Calu3 (cell line): Measurements from ENCODE around the gene ARHGAP26. TPM values are rescaled to one million over a fixed set of nuclear protein-coding genes. Genes with fewer than 3 reads are reported as not detected.

Experiments
- BruUV-seq: library from RNA; stranded (reverse); fragments of 400-500 nt; replicated peaks from 2 replicates; lab custom pipeline; 2021; lab: Mats Ljungman, UMichigan
- CTCF ChIA-PET: fragments of 300-600 bp; sonication (Branson Sonifier 250); formaldehyde crosslinking; loops from one replicate; lab custom pipeline; 2022; ENCODE audit warnings: antibody characterized with exemption; lab: Charles Lee
- DNase-seq: peaks from one replicate; pipeline ENCODE4 v3.0.0; 2022
- H3K27ac Mint-ChIP-seq: one replicate; pipeline ENCODE4 v1.8.0; 2022; ENCODE audit warnings: mixed read lengths; ENCODE audit not compliant: unreplicated experiment
- H3K27me3 Mint-ChIP-seq: one replicate; pipeline ENCODE4 v1.8.0; 2022; ENCODE audit warnings: mixed read lengths; ENCODE audit not compliant: unreplicated experiment
- H3K36me3 Mint-ChIP-seq: one replicate; pipeline ENCODE4 v1.8.0; 2022; ENCODE audit warnings: mild to moderate bottlenecking, moderate library complexity, mixed read lengths; ENCODE audit not compliant: insufficient read depth, unreplicated experiment
- H3K4me1 Mint-ChIP-seq: one replicate; pipeline ENCODE4 v1.8.0; 2022; ENCODE audit warnings: mild to moderate bottlenecking, low read depth, mixed read lengths; ENCODE audit not compliant: unreplicated experiment
- H3K4me3 Mint-ChIP-seq: one replicate; pipeline ENCODE4 v1.8.0; 2022; ENCODE audit warnings: mild to moderate bottlenecking, low read depth, moderate library complexity, mixed read lengths; ENCODE audit not compliant: unreplicated experiment
- H3K9me3 Mint-ChIP-seq: one replicate; pipeline ENCODE4 v1.8.0; 2022; ENCODE audit warnings: low read depth, mixed read lengths; ENCODE audit not compliant: unreplicated experiment
- intact Hi-C: fragments of 100-400 bp; cut with micrococcal nuclease; formaldehyde crosslinking; loops from one replicate; pipeline ENCODE4 v1.10.0; 2022; ENCODE audit not compliant: unreplicated experiment
- total RNA-seq: library from RNA; stranded (reverse); gene quantifications from 2 replicates; pipeline ENCODE4 v1.2.3, GENCODE V29; 2022
- TF ChIP-seq, protein P1 (sequence below): fragments of 200-600 bp; IDR thresholded peaks from one replicate; pipeline ENCODE4 v1.8.0; 2022; ENCODE audit warnings: antibody characterized with exemption; ENCODE audit not compliant: unreplicated experiment

ARHGAP26 gene
- total RNA-seq, 1 experiment from 2014 or later: 118 TPM

DNA sequence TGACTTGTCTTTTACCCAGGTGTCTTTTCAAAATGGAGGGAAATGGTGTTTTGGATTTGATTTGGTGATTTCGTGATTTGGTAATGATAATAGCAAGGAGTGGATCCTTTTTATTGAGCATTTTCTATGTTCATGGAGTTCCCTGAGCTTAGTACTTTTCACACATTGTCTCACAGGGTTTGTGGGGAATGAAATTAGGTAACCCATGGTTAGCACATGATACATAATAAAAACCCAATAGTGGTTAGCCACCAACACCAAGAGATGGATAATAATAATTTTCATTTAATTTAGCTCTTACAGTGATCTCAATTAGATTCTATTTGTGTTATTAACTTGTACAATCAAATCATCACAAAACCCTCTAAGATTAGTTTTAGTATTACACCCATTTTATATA, 65.4 kb downstream of the ARHGAP26 start:
- no peak overlapping the region for H3K4me3 Mint-ChIP-seq
- DNase-seq: no peak
- H3K36me3 Mint-ChIP-seq: peaks cover 13% of the 10 kb centered on the region
- intact Hi-C loops: no loop called here
- CTCF ChIA-PET: no interaction called here
- peaks cover 97% of the 10 kb centered on the region for H3K4me1 Mint-ChIP-seq
- peaks cover 4% of the 10 kb centered on the region for H3K9me3 Mint-ChIP-seq
- BruUV-seq: no TSS peak
- H3K27me3 Mint-ChIP-seq: no peaks in the 10 kb centered on the region
- TF ChIP-seq, protein P1, sequence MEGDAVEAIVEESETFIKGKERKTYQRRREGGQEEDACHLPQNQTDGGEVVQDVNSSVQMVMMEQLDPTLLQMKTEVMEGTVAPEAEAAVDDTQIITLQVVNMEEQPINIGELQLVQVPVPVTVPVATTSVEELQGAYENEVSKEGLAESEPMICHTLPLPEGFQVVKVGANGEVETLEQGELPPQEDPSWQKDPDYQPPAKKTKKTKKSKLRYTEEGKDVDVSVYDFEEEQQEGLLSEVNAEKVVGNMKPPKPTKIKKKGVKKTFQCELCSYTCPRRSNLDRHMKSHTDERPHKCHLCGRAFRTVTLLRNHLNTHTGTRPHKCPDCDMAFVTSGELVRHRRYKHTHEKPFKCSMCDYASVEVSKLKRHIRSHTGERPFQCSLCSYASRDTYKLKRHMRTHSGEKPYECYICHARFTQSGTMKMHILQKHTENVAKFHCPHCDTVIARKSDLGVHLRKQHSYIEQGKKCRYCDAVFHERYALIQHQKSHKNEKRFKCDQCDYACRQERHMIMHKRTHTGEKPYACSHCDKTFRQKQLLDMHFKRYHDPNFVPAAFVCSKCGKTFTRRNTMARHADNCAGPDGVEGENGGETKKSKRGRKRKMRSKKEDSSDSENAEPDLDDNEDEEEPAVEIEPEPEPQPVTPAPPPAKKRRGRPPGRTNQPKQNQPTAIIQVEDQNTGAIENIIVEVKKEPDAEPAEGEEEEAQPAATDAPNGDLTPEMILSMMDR: no peak
- no peak overlapping the region for H3K27ac Mint-ChIP-seq

DNA sequence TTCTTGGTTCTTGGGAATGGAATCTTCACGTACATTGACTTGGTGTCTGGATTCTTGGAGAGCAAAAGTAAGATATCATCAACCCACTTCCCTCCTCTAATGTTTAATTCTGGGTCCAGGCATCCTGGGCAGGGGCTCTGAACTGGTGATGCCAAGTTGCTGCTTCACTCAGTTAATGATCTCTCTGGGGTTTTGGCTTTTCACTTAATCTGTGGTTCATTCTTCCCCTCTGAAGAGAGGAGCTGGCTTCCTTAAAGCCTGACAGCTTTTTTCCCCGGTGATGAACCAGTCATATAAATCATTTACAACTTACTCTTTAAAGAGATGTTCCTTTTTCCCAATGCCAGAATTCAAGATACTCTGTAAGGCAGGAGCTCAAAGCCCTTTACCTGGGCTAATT, 65.9 kb downstream of the ARHGAP26 start:
- H3K27me3 Mint-ChIP-seq: no peaks in the 10 kb centered on the region
- intact Hi-C loops: no loop called here
- no TSS peak for BruUV-seq
- H3K27ac Mint-ChIP-seq: no peak overlapping the region
- H3K9me3 Mint-ChIP-seq: peaks cover 4% of the 10 kb centered on the region
- peaks cover 13% of the 10 kb centered on the region for H3K36me3 Mint-ChIP-seq
- no peak overlapping the region for H3K4me3 Mint-ChIP-seq
- peaks cover 97% of the 10 kb centered on the region for H3K4me1 Mint-ChIP-seq
- TF ChIP-seq, protein P1: no peak
- DNase-seq: no peak
- CTCF ChIA-PET: interaction anchor here (1.0 kb wide), 1 partner anchor 24 kb away, joined by 3 read pairs; no protein-coding TSS in a partner anchor

DNA sequence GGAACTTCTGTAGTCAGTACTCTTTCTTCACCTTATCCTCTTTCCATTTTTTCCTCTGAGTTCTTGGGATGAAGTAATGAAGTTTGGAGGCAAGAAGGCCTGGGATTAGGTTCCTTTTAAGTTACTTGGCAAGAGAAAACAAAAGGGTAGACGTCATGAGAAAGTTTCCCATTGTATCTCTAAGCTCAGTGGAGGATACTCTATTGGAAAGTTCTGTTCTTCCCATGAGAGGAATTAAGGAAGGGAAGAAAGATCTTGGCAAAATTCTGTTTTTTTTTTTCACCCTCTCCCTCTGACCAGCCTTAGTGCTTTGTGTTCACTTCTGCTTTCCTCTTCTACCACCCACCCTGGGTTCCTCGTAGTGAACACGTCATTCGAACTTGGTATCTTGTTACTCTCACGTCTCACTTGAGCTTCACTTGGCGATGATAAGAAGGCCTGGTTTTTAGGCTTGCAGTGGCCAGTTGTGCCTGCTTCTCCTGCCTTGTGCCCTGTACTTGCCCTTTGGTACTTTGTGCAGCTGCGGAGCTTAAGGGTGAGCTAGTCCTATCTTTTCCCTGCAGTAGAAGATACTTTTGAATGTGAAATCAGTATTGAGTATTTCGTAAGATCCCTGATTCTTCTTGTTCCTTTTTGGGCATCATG, 67.0 kb downstream of the ARHGAP26 start:
- CTCF ChIA-PET: interaction anchor here (1.0 to 3.1 kb wide), 4 partner anchors 10 to 30 kb away, joined by 3 to 12 read pairs (median 4); no protein-coding TSS in a partner anchor
- DNase-seq: no peak

DNA sequence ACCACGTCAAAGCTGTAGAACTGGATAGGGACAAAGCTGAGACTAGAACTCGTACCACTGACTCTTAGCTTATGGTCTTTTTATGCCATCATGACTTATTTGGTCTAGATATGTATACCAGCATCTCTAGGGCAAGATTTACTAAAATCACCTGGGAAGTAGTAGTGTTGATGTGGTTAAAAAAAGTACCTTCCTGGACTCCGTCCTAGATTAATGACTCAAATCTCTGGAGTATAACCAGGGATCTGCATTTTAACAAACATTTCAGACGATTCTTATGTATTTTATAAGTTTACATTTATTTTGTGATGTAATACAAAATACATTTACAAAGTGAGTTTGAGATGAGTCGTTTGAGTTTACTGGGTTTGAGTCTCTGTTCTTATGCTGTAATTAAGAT, 68.7 kb downstream of the ARHGAP26 start:
- H3K4me3 Mint-ChIP-seq: no peak overlapping the region
- H3K4me1 Mint-ChIP-seq: peaks cover 88% of the 10 kb centered on the region
- TF ChIP-seq, protein P1: no peak
- CTCF ChIA-PET: interaction anchor here (0.6 to 3.1 kb wide), 4 partner anchors 12 to 36 kb away, joined by 3 to 12 read pairs (median 4); no protein-coding TSS in a partner anchor
- no TSS peak for BruUV-seq
- H3K27ac Mint-ChIP-seq: peak overlapping the region; percentile 7
- intact Hi-C loops: no loop called here
- DNase-seq: no peak
- peaks cover 7% of the 10 kb centered on the region for H3K36me3 Mint-ChIP-seq
- peaks cover 2% of the 10 kb centered on the region for H3K9me3 Mint-ChIP-seq
- H3K27me3 Mint-ChIP-seq: no peaks in the 10 kb centered on the region

More for the DNA sequence above, 67.0 kb downstream of the ARHGAP26 start:
- Mint-ChIP-seq H3K9me3 (peaks cover 4% of the 10 kb centered on the region), H3K36me3 (peaks cover 13% of the 10 kb centered on the region), H3K4me3 (no peak overlapping the region), H3K27me3 (no peaks in the 10 kb centered on the region), H3K4me1 (peaks cover 94% of the 10 kb centered on the region), H3K27ac (peak overlapping the region; percentile 7)
- intact Hi-C loops: no loop called here
- TF ChIP-seq, protein P1: no peak
- no TSS peak for BruUV-seq
